IMR-90 (cell line): ENCODE data around the gene IL1RAP. TPM values are rescaled to one million over a fixed set of nuclear protein-coding genes. Genes with fewer than 3 reads are reported as not detected.

ENCODE experiments used
- ATAC-seq: fragments of 200-7000 bp; cut with Tn5 transposase; 2 replicates; pipeline ENCODE4 v1.9.1; 2020; ENCODE audit warnings: low read depth, mild to moderate bottlenecking, moderate library complexity
- BruUV-seq: library from RNA; stranded (reverse); fragments of 400-500 nt; replicated peaks from 2 replicates; lab custom pipeline; 2021; lab: Mats Ljungman, UMichigan
- CTCF ChIA-PET: fragments of 300-600 bp; formaldehyde crosslinking; extraction: SDS; loops from one replicate; lab custom pipeline; 2021; ENCODE audit warnings: antibody characterized with exemption; lab: Yijun Ruan, JAX
- POLR2A ChIA-PET: fragments of 300-600 bp; sonication (Branson Sonifier 250); formaldehyde crosslinking; loops from one replicate; lab custom pipeline; 2022; ENCODE audit warnings: antibody characterized with exemption; ENCODE audit not compliant: unreplicated experiment; lab: Charles Lee
- DNase-seq: peaks from one replicate; pipeline ENCODE4 v3.0.0; 2013
- H2AFZ ChIP-seq: replicated peaks from 2 replicates; pipeline ENCODE3; 2013; ENCODE audit warnings: low read length, mild to moderate bottlenecking; ENCODE audit not compliant: poor library complexity
- H2AK5ac ChIP-seq: 2 replicates; pipeline ENCODE4 v1.6.1; 2013; ENCODE audit warnings: low read depth, low read length, inconsistent platforms
- H2AK9ac ChIP-seq: replicated peaks from 2 replicates; pipeline ENCODE3; 2013; ENCODE audit warnings: mild to moderate bottlenecking, low read depth, low read length, moderate library complexity; ENCODE audit not compliant: poor library complexity
- H2BK120ac ChIP-seq: 2 replicates; pipeline ENCODE4 v1.6.1; 2013; ENCODE audit warnings: low read depth, low read length, inconsistent platforms
- H2BK15ac ChIP-seq: 3 replicates; pipeline ENCODE4 v1.6.1; 2013; ENCODE audit warnings: low read depth, low read length, inconsistent platforms
- H2BK20ac ChIP-seq: 2 replicates; pipeline ENCODE4 v1.6.1; 2013; ENCODE audit warnings: low read depth, mild to moderate bottlenecking, inconsistent platforms, low read length, moderate library complexity
- H2BK5ac ChIP-seq: 2 replicates; pipeline ENCODE4 v1.6.1; 2013; ENCODE audit warnings: mild to moderate bottlenecking, low read depth, low read length, inconsistent platforms; ENCODE audit not compliant: poor library complexity, severe bottlenecking
- H3K14ac ChIP-seq: replicated peaks from 2 replicates; pipeline ENCODE4 v1.6.1; 2013; ENCODE audit warnings: low read depth, low read length, inconsistent platforms
- H3K18ac ChIP-seq: 2 replicates; pipeline ENCODE4 v1.6.1; 2013; ENCODE audit warnings: low read depth, low read length, control low read depth
- H3K23ac ChIP-seq: 2 replicates; pipeline ENCODE4 v1.6.1; 2013; ENCODE audit warnings: low read depth, low read length, inconsistent platforms
- H3K27ac ChIP-seq: 2 replicates; pipeline ENCODE4 v1.5.1; 2013; ENCODE audit warnings: mild to moderate bottlenecking, control low read depth, low read length; ENCODE audit not compliant: insufficient read depth
- H3K27me3 ChIP-seq: 2 replicates; pipeline ENCODE4 v1.6.1; 2013; ENCODE audit warnings: low read length; ENCODE audit not compliant: control insufficient read depth, insufficient read depth
- H3K36me3 ChIP-seq: 2 replicates; pipeline ENCODE4 v1.6.1; 2013; ENCODE audit warnings: low read length, mixed read lengths; ENCODE audit not compliant: control insufficient read depth, insufficient read depth
- H3K4ac ChIP-seq: 2 replicates; pipeline ENCODE4 v1.6.1; 2013; ENCODE audit warnings: low read depth, low read length, inconsistent platforms
- H3K4me1 ChIP-seq: 2 replicates; pipeline ENCODE4 v1.6.1; 2013; ENCODE audit warnings: low read length, mixed read lengths; ENCODE audit not compliant: control insufficient read depth, insufficient read depth
- H3K4me2 ChIP-seq: 2 replicates; pipeline ENCODE4 v1.6.1; 2013; ENCODE audit warnings: low read depth, mild to moderate bottlenecking, control low read depth, low read length, moderate library complexity
- H3K4me3 ChIP-seq: 2 replicates; pipeline ENCODE4 v1.5.1; 2013; ENCODE audit warnings: low read depth, mild to moderate bottlenecking, control low read depth, low read length, moderate library complexity; ENCODE audit not compliant: insufficient read depth
- H3K56ac ChIP-seq: 2 replicates; pipeline ENCODE4 v1.6.1; 2013; ENCODE audit warnings: low read length, inconsistent platforms; ENCODE audit not compliant: insufficient read depth; ENCODE audit errors: extremely low read depth
- H3K79me1 ChIP-seq, 2 experiments: 2 replicates each; pipeline ENCODE4 v1.6.1; 2013; ENCODE audit warnings: low read length in 2 of 2, inconsistent platforms in 1 of 2, low read depth in 1 of 2
- H3K9ac ChIP-seq: 2 replicates; pipeline ENCODE4 v1.6.1; 2013; ENCODE audit warnings: low read depth, low read length, control low read depth
- H3K9me1 ChIP-seq: 2 replicates; pipeline ENCODE4 v1.6.1; 2013; ENCODE audit warnings: low read length, inconsistent platforms; ENCODE audit not compliant: insufficient read depth
- H3K9me3 ChIP-seq: 2 replicates; pipeline ENCODE4 v1.6.1; 2013; ENCODE audit warnings: low read length; ENCODE audit not compliant: control insufficient read depth, insufficient read depth
- H4K20me1 ChIP-seq: 2 replicates; pipeline ENCODE4 v1.6.1; 2013; ENCODE audit warnings: low read length, inconsistent platforms; ENCODE audit not compliant: insufficient read depth
- H4K5ac ChIP-seq: 2 replicates; pipeline ENCODE4 v1.6.1; 2013; ENCODE audit warnings: mild to moderate bottlenecking, low read depth, low read length, control low read depth
- H4K8ac ChIP-seq, 2 experiments: 2 replicates each; pipeline ENCODE4 v1.6.1; 2013; ENCODE audit warnings: low read depth in 2 of 2, low read length in 2 of 2, control low read depth in 1 of 2, inconsistent platforms in 1 of 2
- H4K91ac ChIP-seq: 2 replicates; pipeline ENCODE4 v1.6.1; 2013; ENCODE audit warnings: low read depth, low read length, inconsistent platforms; ENCODE audit not compliant: insufficient read depth
- BHLHE40 ChIP-seq: fragments of 150-350 bp; IDR thresholded peaks from 2 replicates; pipeline ENCODE4 v1.6.1; 2016; ENCODE audit warnings: mild to moderate bottlenecking, low read depth, low read length
- CEBPB ChIP-seq: IDR thresholded peaks from 2 replicates; pipeline ENCODE4 v1.6.1; 2012; ENCODE audit warnings: low read depth, low read length, improper control_type of control experiment
- MAZ ChIP-seq: IDR thresholded peaks from 2 replicates; pipeline ENCODE4 v1.6.1; 2012; ENCODE audit warnings: low read depth, mild to moderate bottlenecking, low read length, improper control_type of control experiment, moderate library complexity, borderline replicate concordance
- MXI1 ChIP-seq: IDR thresholded peaks from 2 replicates; pipeline ENCODE4 v1.6.1; 2012; ENCODE audit warnings: low read depth, mild to moderate bottlenecking, low read length, moderate library complexity, borderline replicate concordance
- NFE2L2 ChIP-seq: fragments of 150-350 bp; IDR thresholded peaks from 2 replicates; pipeline ENCODE4 v1.6.1; 2016; ENCODE audit warnings: low read depth, mild to moderate bottlenecking, low read length
- POLR2A ChIP-seq: IDR thresholded peaks from 2 replicates; pipeline ENCODE4 v1.6.1; 2012; ENCODE audit warnings: mild to moderate bottlenecking, low read depth, low read length
- RCOR1 ChIP-seq: IDR thresholded peaks from 2 replicates; pipeline ENCODE4 v1.6.1; 2012; ENCODE audit warnings: mild to moderate bottlenecking, low read length, improper control_type of control experiment; ENCODE audit not compliant: insufficient replicate concordance
- RFX5 ChIP-seq: IDR thresholded peaks from 2 replicates; pipeline ENCODE4 v1.8.0; 2012; ENCODE audit warnings: low read depth, mild to moderate bottlenecking, low read length, moderate library complexity
- SMC3 ChIP-seq: fragments of 150-350 bp; IDR thresholded peaks from 2 replicates; pipeline ENCODE4 v1.6.1; 2016; ENCODE audit warnings: low read depth, mild to moderate bottlenecking, antibody characterized with exemption, low read length, moderate library complexity
- WGBS, 2 experiments: methylation state at CpG; one replicate each; pipeline versions ENCODE4 v1.1.5 to v1.1.7; 2013; ENCODE audit warnings: missing lambda C conversion rate in 2 of 2; ENCODE audit not compliant: insufficient read length in 1 of 2; ENCODE audit errors: extremely low coverage in 2 of 2; 5-methylcytosine and 5-hydroxymethylcytosine counted together
- dilution Hi-C: fragments of 300-500 bp; cut with HindIII; formaldehyde crosslinking; loops from one replicate; pipeline ENCODE4 v1.14.3; 2018; ENCODE audit warnings: low sequenced_read_pairs; ENCODE audit not compliant: unreplicated experiment
- in situ Hi-C: fragments of 300-500 bp; cut with MboI; formaldehyde crosslinking; loops from 3 replicates; pipeline ENCODE4 v1.14.3; 2019; ENCODE audit warnings: low sequenced_read_pairs, inconsistent platforms, mixed read lengths
- intact Hi-C: fragments of 100-400 bp; cut with micrococcal nuclease; formaldehyde crosslinking; loops from 2 replicates; pipeline ENCODE4 v1.10.0; 2022
- polyA plus RNA-seq, 3 experiments: library from polyadenylated mRNA; depleted of rRNA; stranded (reverse); fragments of >200 nt; gene quantifications; 2 replicates each; pipeline ENCODE4 v1.2.3, GENCODE V29; 2012; ENCODE audit warnings: low replicate concordance in 1 of 3
- total RNA-seq: library from RNA; depleted of rRNA; stranded (reverse); fragments of >200 nt; gene quantifications from 2 replicates; pipeline ENCODE4 v1.2.3, GENCODE V29; 2012
- TF ChIP-seq, protein P1 (sequence below): conservative IDR thresholded peaks from 2 replicates; pipeline ENCODE4 v1.5.1; 2012; ENCODE audit warnings: mild to moderate bottlenecking, low read depth, low read length, improper control_type of control experiment
- TF ChIP-seq, protein P2 (sequence below): fragments of 150-350 bp; IDR thresholded peaks from 2 replicates; pipeline ENCODE4 v1.6.1; 2016; ENCODE audit warnings: low read depth, mild to moderate bottlenecking, low read length, moderate library complexity, borderline replicate concordance

IL1RAP gene
- total and polyA plus RNA-seq, 2 of the 4 experiments (the other 2 are of a cell fraction), result 8.3 to 11.3 TPM

DNA sequence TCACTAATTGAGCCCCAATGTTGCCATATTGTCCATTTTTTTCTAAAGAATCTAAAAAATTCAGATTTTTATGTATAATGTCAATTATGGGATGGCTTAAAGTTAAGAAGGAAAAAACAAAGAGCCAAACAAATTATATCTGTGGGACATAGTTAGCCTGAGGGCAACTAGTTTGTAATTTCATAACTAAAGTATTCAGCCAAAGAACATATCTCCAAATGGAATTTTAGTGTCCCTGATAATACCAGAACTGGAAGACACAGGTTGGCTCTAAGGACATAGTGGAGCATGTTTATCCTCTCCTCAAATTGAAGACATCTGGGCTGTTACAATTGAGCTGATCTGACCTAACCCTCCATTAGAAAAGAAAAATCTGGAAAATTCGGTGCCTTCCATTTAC, 144.2 kb downstream of the IL1RAP start:
- Histone ChIP-seq H2AK9ac (no peak overlapping the region), H3K4me3 (no peak overlapping the region), H2BK5ac (no peak overlapping the region), H3K4me1 (no peaks in the 10 kb centered on the region), H3K36me3 (no peaks in the 10 kb centered on the region), H2BK15ac (no peak overlapping the region), H3K27ac (no peak overlapping the region), H2AFZ (no peak overlapping the region), H3K79me1 (no peaks in the 10 kb centered on the region), H3K9ac (no peak overlapping the region), H4K8ac (no peak overlapping the region), H3K23ac (no peak overlapping the region), H3K4me2 (no peak overlapping the region), H2BK120ac (no peak overlapping the region), H3K4ac (no peak overlapping the region), H4K91ac (no peak overlapping the region), H3K18ac (no peak overlapping the region), H2BK20ac (no peak overlapping the region), H4K20me1 (no peaks in the 10 kb centered on the region), H3K9me1 (no peaks in the 10 kb centered on the region), H3K14ac (no peak overlapping the region), H3K56ac (no peak overlapping the region), H4K5ac (no peak overlapping the region), H2AK5ac (no peak overlapping the region), H3K9me3 (no peaks in the 10 kb centered on the region), H3K27me3 (no peaks in the 10 kb centered on the region)
- no peak for DNase-seq
- CTCF ChIA-PET, result no interaction called here
- TF ChIP-seq BHLHE40 (no peak), SMC3 (no peak), POLR2A (no peak), MXI1 (no peak), MAZ (no peak), CEBPB (no peak), RFX5 (no peak), NFE2L2 (no peak), RCOR1 (no peak)
- TF ChIP-seq, protein P1, sequence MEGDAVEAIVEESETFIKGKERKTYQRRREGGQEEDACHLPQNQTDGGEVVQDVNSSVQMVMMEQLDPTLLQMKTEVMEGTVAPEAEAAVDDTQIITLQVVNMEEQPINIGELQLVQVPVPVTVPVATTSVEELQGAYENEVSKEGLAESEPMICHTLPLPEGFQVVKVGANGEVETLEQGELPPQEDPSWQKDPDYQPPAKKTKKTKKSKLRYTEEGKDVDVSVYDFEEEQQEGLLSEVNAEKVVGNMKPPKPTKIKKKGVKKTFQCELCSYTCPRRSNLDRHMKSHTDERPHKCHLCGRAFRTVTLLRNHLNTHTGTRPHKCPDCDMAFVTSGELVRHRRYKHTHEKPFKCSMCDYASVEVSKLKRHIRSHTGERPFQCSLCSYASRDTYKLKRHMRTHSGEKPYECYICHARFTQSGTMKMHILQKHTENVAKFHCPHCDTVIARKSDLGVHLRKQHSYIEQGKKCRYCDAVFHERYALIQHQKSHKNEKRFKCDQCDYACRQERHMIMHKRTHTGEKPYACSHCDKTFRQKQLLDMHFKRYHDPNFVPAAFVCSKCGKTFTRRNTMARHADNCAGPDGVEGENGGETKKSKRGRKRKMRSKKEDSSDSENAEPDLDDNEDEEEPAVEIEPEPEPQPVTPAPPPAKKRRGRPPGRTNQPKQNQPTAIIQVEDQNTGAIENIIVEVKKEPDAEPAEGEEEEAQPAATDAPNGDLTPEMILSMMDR, result no peak
- TF ChIP-seq, protein P2, sequence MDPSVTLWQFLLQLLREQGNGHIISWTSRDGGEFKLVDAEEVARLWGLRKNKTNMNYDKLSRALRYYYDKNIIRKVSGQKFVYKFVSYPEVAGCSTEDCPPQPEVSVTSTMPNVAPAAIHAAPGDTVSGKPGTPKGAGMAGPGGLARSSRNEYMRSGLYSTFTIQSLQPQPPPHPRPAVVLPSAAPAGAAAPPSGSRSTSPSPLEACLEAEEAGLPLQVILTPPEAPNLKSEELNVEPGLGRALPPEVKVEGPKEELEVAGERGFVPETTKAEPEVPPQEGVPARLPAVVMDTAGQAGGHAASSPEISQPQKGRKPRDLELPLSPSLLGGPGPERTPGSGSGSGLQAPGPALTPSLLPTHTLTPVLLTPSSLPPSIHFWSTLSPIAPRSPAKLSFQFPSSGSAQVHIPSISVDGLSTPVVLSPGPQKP, result no peak
- no peak for ATAC-seq
- POLR2A ChIA-PET, result no interaction called here
- BruUV-seq, result no TSS peak
- in situ Hi-C loops, result no loop called here
- WGBS, 2 experiments, result no CpG with 5 or more reads among the region's 1 CpG
- dilution Hi-C loops, result no loop called here
- intact Hi-C loops, result no loop called here
